NT2/D1 (cell line): ENCODE measurements around the gene ISM2.

Source experiments
- SUZ12 ChIP-seq: IDR thresholded peaks from 2 replicates; pipeline ENCODE4 v1.6.1; 2011; ENCODE audit not compliant: insufficient read length, insufficient read depth; ENCODE audit errors: extremely low read depth
- YY1 ChIP-seq: IDR thresholded peaks from 2 replicates; pipeline ENCODE4 v1.6.1; 2011; ENCODE audit not compliant: insufficient read length, insufficient read depth
- ZNF274 ChIP-seq: IDR thresholded peaks from 2 replicates; pipeline ENCODE4 v1.6.1; 2011; ENCODE audit warnings: mild to moderate bottlenecking, low read depth, low read length

DNA sequence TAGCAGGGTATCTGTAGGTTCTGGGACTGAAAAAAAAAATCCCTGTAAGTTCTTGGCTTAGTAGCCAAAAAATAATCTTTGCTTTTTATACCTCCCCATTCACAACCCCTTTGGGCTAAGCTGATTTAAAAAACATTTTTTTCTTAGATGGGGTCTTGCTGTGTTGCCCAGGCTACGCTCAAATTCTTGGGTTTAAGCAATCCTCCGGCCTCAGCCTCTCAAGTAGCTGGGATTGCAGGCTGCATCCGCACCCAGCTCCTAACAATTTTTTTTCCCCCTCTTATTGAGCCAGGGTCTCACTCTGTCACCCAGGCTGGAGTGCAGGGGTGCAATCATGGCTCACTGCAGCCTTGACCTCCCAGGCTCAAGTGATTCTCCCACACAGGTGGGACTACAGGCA is 9.1 kb upstream of the ISM2 start:
- TF ChIP-seq ZNF274, result no peak
- no peak for TF ChIP-seq YY1
- no peak for TF ChIP-seq SUZ12
